Skeletal muscle satellite cell (primary cell): ENCODE data around the gene OSM.
"Not testable (repeated sequence)": the region's sequence is repeated elsewhere in the genome, so short reads cannot be mapped to it uniquely, and the experiment has no call there.

Experiments used
- H3K27me3 ChIP-seq: 2 replicates; pipeline ENCODE4 v1.7.0; 2013; ENCODE audit warnings: low read length; ENCODE audit not compliant: control insufficient read depth, insufficient read depth
- H3K36me3 ChIP-seq: 2 replicates; pipeline ENCODE4 v1.7.0; 2013; ENCODE audit warnings: mild to moderate bottlenecking, control low read depth, low read length; ENCODE audit not compliant: insufficient read depth
- H3K4me1 ChIP-seq: 2 replicates; pipeline ENCODE4 v1.7.0; 2013; ENCODE audit warnings: low read length; ENCODE audit not compliant: control insufficient read depth, insufficient read depth
- H3K4me2 ChIP-seq: 2 replicates; pipeline ENCODE4 v1.7.0; 2013; ENCODE audit warnings: mild to moderate bottlenecking, low read length
- H3K4me3 ChIP-seq: 2 replicates; pipeline ENCODE4 v1.7.0; 2013; ENCODE audit warnings: low read length
- H3K9ac ChIP-seq: 2 replicates; pipeline ENCODE4 v1.7.0; 2013; ENCODE audit warnings: mild to moderate bottlenecking, low read depth, low read length, moderate library complexity
- H3K9me3 ChIP-seq: replicated peaks from 2 replicates; pipeline ENCODE4 v1.7.0; 2013; ENCODE audit warnings: mild to moderate bottlenecking, control low read depth, low read length

OSM gene

DNA sequence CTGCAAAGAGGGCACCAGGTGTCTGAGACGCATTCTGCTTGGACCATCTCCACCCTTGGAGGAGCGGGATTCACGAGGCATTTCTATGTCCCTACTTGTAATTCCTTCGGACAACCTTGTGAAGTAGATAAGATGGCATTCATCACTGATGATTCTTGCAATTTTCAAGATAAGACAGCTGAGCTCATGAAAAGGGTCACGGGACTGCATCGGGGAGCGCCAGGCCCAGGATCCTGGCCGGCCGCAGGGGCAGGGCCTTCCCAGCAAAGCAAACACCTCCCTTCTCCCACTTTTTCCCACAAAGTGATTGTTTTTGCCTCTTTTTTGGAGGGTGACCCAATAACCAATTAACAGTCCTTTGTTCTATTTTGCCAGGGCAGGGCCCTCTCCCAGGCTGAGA, 28.5 kb downstream of the OSM start:
- Histone ChIP-seq H3K4me2 (no peak overlapping the region), H3K4me3 (no peak overlapping the region), H3K27me3 (no peaks in the 10 kb centered on the region), H3K9me3 (no peaks in the 10 kb centered on the region), H3K9ac (peak overlapping the region; percentile 12), H3K4me1 (peaks cover 76% of the 10 kb centered on the region), H3K36me3 (peaks cover 22% of the 10 kb centered on the region)

DNA sequence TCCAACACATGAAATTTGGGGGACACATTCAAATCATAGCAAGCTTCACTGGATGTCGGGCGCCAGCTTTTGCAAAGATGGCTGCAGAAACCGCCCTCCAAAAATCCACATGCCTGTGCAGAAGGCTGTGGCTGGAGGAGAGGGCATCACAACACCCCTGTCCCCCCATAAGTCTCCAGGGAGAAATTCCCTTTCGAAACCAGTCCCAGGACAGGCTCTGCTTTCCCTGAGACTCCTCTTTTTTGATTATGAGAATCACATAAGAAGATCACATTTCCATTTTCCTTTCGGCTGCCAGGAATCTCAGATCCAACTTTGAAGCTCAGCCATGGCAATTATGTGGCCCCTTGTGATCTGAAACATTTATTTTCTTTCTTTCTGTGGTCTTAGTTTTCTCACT, 29.8 kb downstream of the OSM start:
- Histone ChIP-seq H3K4me1 (peaks cover 64% of the 10 kb centered on the region), H3K4me3 (no peak overlapping the region), H3K27me3 (no peaks in the 10 kb centered on the region), H3K9me3 (no peaks in the 10 kb centered on the region), H3K36me3 (peaks cover 13% of the 10 kb centered on the region), H3K9ac (peak overlapping the region; percentile 80), H3K4me2 (no peak overlapping the region)

DNA sequence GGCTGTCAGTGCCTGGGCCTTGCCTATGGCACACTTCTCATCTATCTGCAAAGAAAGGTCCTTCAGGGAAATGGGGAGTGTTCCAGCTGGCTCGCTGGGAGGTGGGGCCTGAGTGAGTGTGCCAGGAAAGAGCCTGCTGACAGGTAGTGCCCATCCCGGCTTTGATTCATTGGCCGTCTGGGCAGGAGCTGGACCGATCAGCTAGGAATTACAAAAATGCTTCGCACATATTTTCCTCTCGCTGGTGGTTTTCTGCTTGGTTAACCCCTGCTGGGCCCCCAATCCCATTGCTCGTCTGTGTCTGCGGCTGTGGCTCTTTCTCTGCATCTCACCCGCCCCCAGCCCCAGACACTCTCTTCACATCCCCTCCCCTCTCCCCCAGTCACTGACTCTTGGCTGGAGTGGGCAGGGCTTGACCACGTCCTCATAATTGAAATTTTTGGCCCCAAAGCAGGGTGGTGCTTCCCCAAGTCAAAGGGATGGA, 30.9 kb downstream of the OSM start:
- peaks cover 53% of the 10 kb centered on the region for H3K4me1 ChIP-seq
- peak overlapping the region; percentile 37 for H3K4me2 ChIP-seq
- H3K9me3 ChIP-seq, result no peaks in the 10 kb centered on the region
- peaks cover 2% of the 10 kb centered on the region for H3K36me3 ChIP-seq
- no peak overlapping the region for H3K4me3 ChIP-seq
- peak overlapping the region; percentile 80 for H3K9ac ChIP-seq
- no peaks in the 10 kb centered on the region for H3K27me3 ChIP-seq

DNA sequence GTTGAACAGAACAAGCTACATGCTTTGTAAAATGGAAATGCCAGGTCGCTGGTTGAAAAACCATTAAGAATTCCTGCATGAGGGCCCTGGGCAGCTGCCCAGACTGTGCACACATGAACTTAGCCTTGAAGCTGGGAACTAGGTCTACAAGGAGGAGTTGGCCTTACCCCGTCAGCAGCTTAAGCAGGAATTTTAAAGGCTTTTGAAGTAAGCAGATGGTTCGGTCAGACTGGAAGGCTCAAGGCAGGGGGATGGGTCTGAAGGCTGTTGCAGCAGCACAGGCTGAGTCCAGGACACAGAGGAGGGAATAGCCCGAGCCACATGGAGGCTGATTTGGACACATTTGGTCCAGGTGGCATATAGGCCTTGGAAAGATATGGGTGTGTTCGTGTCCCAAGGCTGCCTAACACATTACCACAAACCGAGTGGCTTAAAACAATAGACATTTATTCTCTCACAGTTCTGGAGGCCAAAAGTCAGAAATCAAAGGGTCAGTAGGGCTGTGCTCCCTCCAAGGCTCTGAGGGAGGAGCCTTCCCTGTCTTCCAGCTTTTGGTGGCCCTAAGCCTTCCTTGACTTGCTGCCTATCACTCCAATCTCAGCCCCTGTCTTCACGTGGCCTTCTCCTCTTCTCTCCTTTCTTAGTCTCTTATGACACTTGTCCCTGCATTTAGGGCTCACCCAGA, 31.7 kb downstream of the OSM start:
- H3K27me3 ChIP-seq, result no peaks in the 10 kb centered on the region
- peaks cover 49% of the 10 kb centered on the region for H3K4me1 ChIP-seq
- H3K4me3 ChIP-seq, result no peak overlapping the region
- no peak overlapping the region for H3K4me2 ChIP-seq
- no peaks in the 10 kb centered on the region for H3K36me3 ChIP-seq
- peak overlapping the region; percentile 61 for H3K9ac ChIP-seq
- H3K9me3 ChIP-seq, result no peaks in the 10 kb centered on the region

DNA sequence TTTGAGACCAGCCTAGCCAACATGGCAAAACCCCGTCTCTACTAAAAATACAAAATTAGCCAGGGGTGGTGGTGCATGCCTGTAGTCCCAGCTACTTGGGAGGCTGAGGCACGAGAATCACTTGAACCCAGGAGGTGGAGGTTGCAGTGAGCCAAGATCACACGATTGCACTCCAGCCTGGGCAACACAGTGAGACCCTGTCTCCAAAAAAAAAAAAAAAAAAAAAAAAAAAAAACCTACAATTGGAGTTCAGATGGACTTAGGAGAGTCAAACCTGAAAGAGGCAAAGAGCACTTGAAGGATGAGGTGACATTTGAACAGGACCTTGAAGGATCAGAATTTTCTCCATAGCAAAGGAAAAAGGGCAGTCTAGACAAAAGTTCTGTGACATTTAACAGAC, 32.3 kb downstream of the OSM start:
- peaks cover 45% of the 10 kb centered on the region for H3K4me1 ChIP-seq
- H3K9me3 ChIP-seq, H3K9ac ChIP-seq, H3K27me3 ChIP-seq, H3K4me2 ChIP-seq, H3K4me3 ChIP-seq, H3K36me3 ChIP-seq: not testable (repeated sequence)

DNA sequence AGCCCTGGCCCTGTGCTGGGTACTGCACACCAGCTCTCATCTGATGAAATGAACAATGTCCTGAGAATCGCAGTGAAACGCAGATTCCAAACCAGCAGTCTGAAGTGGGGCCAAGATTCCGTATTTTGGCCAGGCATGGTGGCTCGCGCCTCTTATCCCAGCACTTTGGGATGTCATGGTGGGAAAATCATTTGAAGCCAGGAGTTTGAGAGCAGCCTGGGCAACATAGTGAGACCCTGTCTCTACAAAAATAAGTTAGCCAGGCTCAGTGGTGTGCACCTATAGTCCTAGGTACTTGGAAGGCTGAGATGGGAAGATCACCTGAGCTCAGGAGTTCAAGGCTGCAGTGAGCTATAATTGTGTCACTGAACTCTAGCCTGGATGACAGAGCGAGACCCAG, 33.1 kb downstream of the OSM start:
- no peaks in the 10 kb centered on the region for H3K27me3 ChIP-seq
- H3K36me3 ChIP-seq, result no peaks in the 10 kb centered on the region
- no peak overlapping the region for H3K9ac ChIP-seq
- H3K9me3 ChIP-seq, result no peaks in the 10 kb centered on the region
- no peak overlapping the region for H3K4me3 ChIP-seq
- no peak overlapping the region for H3K4me2 ChIP-seq
- peaks cover 42% of the 10 kb centered on the region for H3K4me1 ChIP-seq

DNA sequence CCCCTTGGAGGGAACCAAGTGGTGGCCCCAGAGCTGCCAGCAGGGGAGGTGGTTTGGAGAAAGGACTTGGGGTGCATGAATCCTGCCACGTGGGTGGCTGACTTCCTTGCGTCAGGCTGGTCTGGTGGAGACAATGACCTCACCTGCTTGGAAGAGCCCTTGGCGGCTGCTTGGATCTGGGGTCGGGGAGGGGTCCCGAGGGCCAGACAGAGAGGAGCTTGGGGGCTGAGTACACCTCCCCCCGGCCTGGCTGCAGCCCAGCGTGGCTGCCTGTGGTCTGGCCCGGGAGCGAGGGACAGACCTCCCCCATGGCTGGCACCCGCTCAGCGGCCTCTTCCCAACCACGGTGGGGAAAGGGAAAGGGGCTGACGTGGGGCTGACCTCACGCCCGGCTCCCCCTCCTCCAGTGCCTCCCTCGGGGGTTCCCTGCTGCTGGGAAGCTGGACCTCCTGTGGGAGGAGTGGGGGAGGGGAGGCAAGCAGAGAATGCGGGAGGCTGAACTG, 33.9 kb downstream of the OSM start:
- no peaks in the 10 kb centered on the region for H3K36me3 ChIP-seq
- no peak overlapping the region for H3K4me2 ChIP-seq
- H3K9ac ChIP-seq, result no peak overlapping the region
- H3K27me3 ChIP-seq, result no peaks in the 10 kb centered on the region
- no peaks in the 10 kb centered on the region for H3K9me3 ChIP-seq
- H3K4me3 ChIP-seq, result no peak overlapping the region
- peaks cover 36% of the 10 kb centered on the region for H3K4me1 ChIP-seq

DNA sequence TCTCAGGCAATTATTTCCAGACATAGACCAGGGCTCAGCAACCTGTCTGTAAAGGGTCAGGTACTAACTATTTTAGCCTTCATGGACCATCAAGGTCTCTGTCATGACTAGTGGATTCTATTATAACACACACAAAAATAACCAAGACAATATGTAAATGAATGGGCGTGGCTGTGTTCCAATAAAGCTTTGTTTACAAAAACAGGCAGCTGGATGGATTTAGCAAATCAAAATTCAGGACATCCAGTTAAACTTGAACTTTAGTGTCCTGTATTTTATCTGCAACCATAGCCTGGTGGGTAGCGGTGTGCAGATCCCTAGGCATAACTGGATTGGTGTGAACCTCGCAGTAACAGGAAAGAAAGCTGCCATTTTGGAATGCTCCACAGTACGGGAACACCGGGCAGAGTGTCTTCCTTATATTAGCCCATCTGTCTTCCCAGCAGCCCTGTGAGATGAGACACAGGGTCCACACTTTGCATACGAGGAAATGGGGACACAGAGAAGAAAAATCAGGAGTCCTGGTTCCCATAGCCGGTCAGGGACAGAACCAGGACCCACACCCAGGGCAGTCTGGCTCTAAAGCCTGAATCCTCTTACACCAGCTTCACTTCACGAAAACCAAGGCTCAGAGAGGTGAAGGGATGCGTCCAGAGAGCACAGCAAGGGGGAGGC, 35.7 kb downstream of the OSM start:
- H3K36me3 ChIP-seq, result no peaks in the 10 kb centered on the region

DNA sequence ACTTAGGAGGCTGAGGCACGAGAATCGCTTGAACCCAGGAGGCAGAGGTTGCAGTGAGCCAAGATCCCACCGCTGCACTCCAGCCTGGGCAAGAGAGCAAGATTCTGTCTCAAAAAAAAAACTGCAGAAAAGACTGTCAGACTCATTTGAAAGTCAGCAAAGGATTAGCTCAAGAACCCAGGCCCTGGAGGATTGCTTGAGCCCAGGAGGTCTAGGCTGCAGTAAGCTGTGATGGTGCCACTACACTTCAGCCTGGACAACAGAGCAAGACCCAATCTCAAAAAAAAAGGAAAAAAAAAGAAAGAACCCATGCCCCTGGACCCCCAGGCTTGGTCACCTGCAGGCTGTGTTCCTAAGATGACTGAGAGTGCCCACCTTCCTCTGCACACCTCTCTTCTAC, 36.3 kb downstream of the OSM start:
- no peak overlapping the region for H3K9ac ChIP-seq
- H3K36me3 ChIP-seq, result no peaks in the 10 kb centered on the region
- H3K4me2 ChIP-seq, result no peak overlapping the region

More for the DNA sequence above, 35.7 kb downstream of the OSM start:
- H3K27me3 ChIP-seq, result no peaks in the 10 kb centered on the region
- no peak overlapping the region for H3K4me2 ChIP-seq
- no peaks in the 10 kb centered on the region for H3K9me3 ChIP-seq
- no peak overlapping the region for H3K9ac ChIP-seq
- H3K4me3 ChIP-seq, result no peak overlapping the region
- peaks cover 21% of the 10 kb centered on the region for H3K4me1 ChIP-seq

DNA sequence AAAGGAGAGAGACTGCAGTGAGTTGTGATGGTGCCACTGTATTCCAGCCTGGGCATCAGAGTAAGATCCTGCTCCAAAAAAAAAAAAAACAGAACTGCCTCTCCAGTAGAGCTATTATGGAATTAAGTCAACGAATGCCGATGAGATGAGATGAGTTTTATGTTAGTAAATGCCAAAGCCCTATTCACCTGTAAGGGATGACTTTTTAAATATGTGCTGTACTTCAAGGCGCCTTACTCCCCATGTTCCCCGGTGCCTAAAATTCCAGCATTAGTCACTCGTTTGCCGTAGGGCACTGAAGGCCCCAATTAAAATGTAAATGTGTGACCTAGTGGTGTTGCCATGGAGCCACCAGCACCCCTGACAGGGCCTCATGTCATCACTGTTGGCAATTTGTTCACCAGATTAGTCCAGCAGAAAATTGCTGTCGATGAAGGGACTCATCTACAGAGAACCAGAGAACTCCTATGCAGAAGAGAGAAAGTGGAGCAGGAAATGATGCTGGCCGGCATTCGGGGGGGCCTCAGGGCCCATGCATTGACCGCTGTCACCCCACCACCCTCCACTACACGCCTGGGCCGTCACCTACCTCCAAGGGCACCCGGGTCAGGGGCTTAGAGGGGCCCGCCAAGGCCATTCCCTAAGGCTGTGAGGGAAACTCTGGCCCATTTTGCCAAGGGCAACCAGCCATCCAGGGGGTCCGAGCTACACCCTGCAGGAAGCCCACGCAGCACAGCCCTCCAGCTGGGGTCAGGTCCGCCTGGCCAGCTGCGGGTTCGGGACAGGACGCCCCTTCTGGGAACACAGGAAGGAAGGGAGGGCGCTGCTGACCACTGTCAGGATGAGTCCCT, 37.9 kb downstream of the OSM start:
- no peak overlapping the region for H3K4me2 ChIP-seq
- no peaks in the 10 kb centered on the region for H3K36me3 ChIP-seq
- H3K9me3 ChIP-seq, result no peaks in the 10 kb centered on the region
- peaks cover 10% of the 10 kb centered on the region for H3K4me1 ChIP-seq
- H3K9ac ChIP-seq, result no peak overlapping the region
- H3K27me3 ChIP-seq, result no peaks in the 10 kb centered on the region
- H3K4me3 ChIP-seq, result no peak overlapping the region

More for the DNA sequence above, 36.3 kb downstream of the OSM start:
- Histone ChIP-seq H3K27me3 (no peaks in the 10 kb centered on the region), H3K4me1 (peaks cover 15% of the 10 kb centered on the region), H3K9me3 (no peaks in the 10 kb centered on the region), H3K4me3 (no peak overlapping the region)

DNA sequence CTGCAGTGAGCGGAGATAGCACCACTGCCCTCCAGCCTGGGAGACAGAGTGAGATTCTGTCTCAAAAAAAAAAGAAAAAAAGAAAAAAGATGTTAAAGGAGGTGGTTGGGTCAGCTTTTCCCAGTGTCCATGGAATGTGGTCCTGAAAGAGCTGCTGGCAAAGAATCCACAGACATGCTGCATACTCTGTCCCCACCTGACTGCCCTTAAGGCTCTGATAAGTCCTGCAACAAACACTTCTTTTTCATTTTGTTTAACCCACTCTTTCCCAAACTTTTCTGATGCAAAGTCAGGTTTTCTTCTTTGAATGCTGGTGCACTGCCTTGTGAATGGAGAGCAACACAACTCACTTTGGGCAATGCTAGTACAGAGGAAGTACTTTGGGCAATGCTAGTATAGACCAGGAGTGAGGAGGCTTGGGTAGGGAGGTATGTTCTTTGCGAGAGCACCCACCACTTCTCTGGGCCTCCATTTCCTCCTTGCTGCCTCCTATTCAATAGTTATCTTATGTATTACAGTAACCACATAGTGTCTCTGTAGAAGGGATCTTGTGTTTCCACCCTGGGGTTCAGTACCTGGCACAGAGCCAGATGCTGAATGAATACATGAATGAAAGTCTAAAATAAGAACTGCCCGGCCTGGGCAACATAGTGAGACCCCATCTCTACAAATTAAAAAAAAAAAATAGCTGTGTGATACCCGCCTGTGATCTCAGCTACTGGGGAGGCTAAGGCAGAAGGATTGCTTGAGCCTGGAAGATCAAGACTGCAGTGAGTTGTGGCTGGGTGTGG, 39.0 kb downstream of the OSM start:
- Histone ChIP-seq H3K9ac (no peak overlapping the region), H3K4me1 (peaks cover 10% of the 10 kb centered on the region), H3K4me2 (no peak overlapping the region), H3K9me3 (no peaks in the 10 kb centered on the region), H3K36me3 (no peaks in the 10 kb centered on the region), H3K4me3 (no peak overlapping the region), H3K27me3 (no peaks in the 10 kb centered on the region)
